B cell (primary cell): ENCODE measurements around the gene C1orf174. TPM values are rescaled to one million over a fixed set of nuclear protein-coding genes. Genes with fewer than 3 reads are reported as not detected.

ENCODE experiments used
- ATAC-seq: fragments of 200-7000 bp; cut with Tn5 transposase; one replicate; pipeline ENCODE4 v1.10.0; 2021; ENCODE audit warnings: low read depth, mild to moderate bottlenecking, moderate number of reproducible peaks, moderate library complexity
- CTCF ChIA-PET: fragments of 350-600 bp; sonication (Branson Sonifier 250); formaldehyde crosslinking; loops from one replicate; lab custom pipeline; 2021; ENCODE audit warnings: antibody characterized with exemption, inconsistent platforms; lab: Charles Lee
- POLR2A ChIA-PET: fragments of 350-600 bp; sonication (Branson Sonifier 250); formaldehyde crosslinking; loops from one replicate; lab custom pipeline; 2021; ENCODE audit warnings: antibody characterized with exemption; lab: Charles Lee
- DNase-seq: peaks from one replicate; pipeline ENCODE4 v3.0.0; 2013
- H2AFZ ChIP-seq: 2 replicates; pipeline ENCODE4 v1.6.1; 2012; ENCODE audit warnings: mild to moderate bottlenecking, low read depth, low read length; ENCODE audit not compliant: insufficient read depth, poor library complexity, severe bottlenecking
- H3K27ac ChIP-seq, 2 donors: 1 replicate in 1 of 2; 2 replicates in 1 of 2; pipeline ENCODE4 v1.5.1; 2012 to 2013; ENCODE audit warnings: low read length in 2 of 2, mild to moderate bottlenecking in 2 of 2, moderate library complexity in 1 of 2
- H3K27me3 ChIP-seq, 4 experiments: fragments of 200-600 bp in 1 of 4; sonication (generic) in 1 of 4; replicated peaks in 1 of 4; 1 replicate in 2 of 4; 2 replicates in 2 of 4; pipeline versions ENCODE4 v1.6.1 to v1.7.0; 2013 to 2016; ENCODE audit warnings: low read length in 3 of 4, mild to moderate bottlenecking in 2 of 4, mixed read lengths in 1 of 4, moderate library complexity in 1 of 4; ENCODE audit not compliant: insufficient read depth in 4 of 4, control insufficient read depth in 3 of 4; ENCODE audit errors: control extremely low read depth in 1 of 4
- H3K36me3 ChIP-seq, 2 experiments: replicated peaks in 1 of 2; 1 replicate in 1 of 2; 2 replicates in 1 of 2; pipeline versions ENCODE4 v1.6.1 to v1.7.1; 2013; ENCODE audit warnings: low read length in 1 of 2; ENCODE audit not compliant: insufficient read depth in 2 of 2, control insufficient read depth in 1 of 2; ENCODE audit errors: control extremely low read depth in 1 of 2, extremely low read depth in 1 of 2
- H3K4me1 ChIP-seq, 2 donors: fragments of 200-600 bp in 1 of 2; sonication (generic) in 1 of 2; 1 replicate in 1 of 2; 2 replicates in 1 of 2; pipeline versions ENCODE4 v1.5.1 to v1.6.1; 2013 to 2017; ENCODE audit warnings: low read length in 2 of 2; ENCODE audit not compliant: control insufficient read depth in 2 of 2, insufficient read depth in 2 of 2
- H3K4me2 ChIP-seq: replicated peaks from 2 replicates; pipeline ENCODE3; 2012; ENCODE audit warnings: mild to moderate bottlenecking, low read depth, low read length; ENCODE audit not compliant: poor library complexity, severe bottlenecking
- H3K4me3 ChIP-seq, 5 experiments: fragments of 200-600 bp in 1 of 5; sonication (generic) in 1 of 5; 1 replicate in 3 of 5; 2 replicates in 2 of 5; pipeline versions ENCODE4 v1.5.1 to v1.7.0; 2011 to 2016; ENCODE audit warnings: low read length in 4 of 5, mild to moderate bottlenecking in 4 of 5, low read depth in 2 of 5, control low read depth in 1 of 5, moderate library complexity in 1 of 5; ENCODE audit not compliant: insufficient read depth in 1 of 5; ENCODE audit errors: control extremely low read depth in 1 of 5, extremely low read depth in 1 of 5
- H3K79me2 ChIP-seq: fragments of 200-600 bp; sonication (generic); one replicate; pipeline ENCODE4 v1.6.0; 2016; ENCODE audit warnings: low read length; ENCODE audit not compliant: control insufficient read depth, insufficient read depth
- H3K9ac ChIP-seq: fragments of 200-600 bp; sonication (generic); 2 replicates; pipeline ENCODE4 v1.6.1; 2017; ENCODE audit warnings: mild to moderate bottlenecking, low read length, moderate library complexity
- H3K9me3 ChIP-seq, 3 donors: one replicate each; pipeline versions ENCODE4 v1.6.1 to v1.7.1; 2013; ENCODE audit warnings: low read length in 2 of 3; ENCODE audit not compliant: control insufficient read depth in 2 of 3, insufficient read depth in 1 of 3; ENCODE audit errors: control extremely low read depth in 1 of 3
- H4K20me1 ChIP-seq: 2 replicates; pipeline ENCODE4 v1.6.0; 2012; ENCODE audit warnings: mild to moderate bottlenecking, low read length; ENCODE audit not compliant: insufficient read depth, control insufficient read depth, poor library complexity, severe bottlenecking
- H3K27ac Mint-ChIP-seq: one replicate; pipeline ENCODE4 v1.8.0; 2021; ENCODE audit warnings: mixed read lengths
- H3K27me3 Mint-ChIP-seq: one replicate; pipeline ENCODE4 v1.8.0; 2021; ENCODE audit warnings: mixed read lengths
- H3K4me1 Mint-ChIP-seq: one replicate; pipeline ENCODE4 v1.8.0; 2021; ENCODE audit warnings: mixed read lengths
- H3K4me3 Mint-ChIP-seq: one replicate; pipeline ENCODE4 v1.8.0; 2021; ENCODE audit warnings: mixed read lengths
- H3K9me3 Mint-ChIP-seq: one replicate; pipeline ENCODE4 v1.8.0; 2022; ENCODE audit warnings: mixed read lengths; ENCODE audit not compliant: insufficient read depth
- EZH2 ChIP-seq: IDR thresholded peaks from 2 replicates; pipeline ENCODE4 v1.6.1; 2012; ENCODE audit warnings: borderline replicate concordance, low read depth, mild to moderate bottlenecking, moderate library complexity, low read length; ENCODE audit not compliant: insufficient read depth, poor library complexity, severe bottlenecking
- WGBS: methylation state at CpG from one replicate; pipeline ENCODE4 v1.1.5; 2013; ENCODE audit warnings: missing lambda C conversion rate; ENCODE audit not compliant: insufficient coverage; 5-methylcytosine and 5-hydroxymethylcytosine counted together
- intact Hi-C: fragments of 100-400 bp; cut with micrococcal nuclease; formaldehyde crosslinking; loops from one replicate; pipeline ENCODE4 v1.10.0; 2022
- polyA minus RNA-seq: library from RNA; depleted of rRNA, polyadenylated mRNA; stranded (reverse); fragments of >200 nt; gene quantifications from 2 replicates; pipeline ENCODE4 v1.2.3, GENCODE V29; 2012
- polyA plus RNA-seq: library from polyadenylated mRNA; depleted of rRNA; stranded (reverse); fragments of >200 nt; gene quantifications from 2 replicates; pipeline ENCODE4 v1.2.3, GENCODE V29; 2012
- total RNA-seq, 2 donors: library from RNA; stranded (reverse); fragments of 120-200 nt in 1 of 2; gene quantifications; 1 replicate in 1 of 2; 2 replicates in 1 of 2; pipeline versions ENCODE4 v1.2.3 to v1.2.4, GENCODE V29; 2013 to 2022
- TF ChIP-seq, protein P1 (sequence below): fragments of 200-600 bp; IDR thresholded peaks from one replicate; pipeline ENCODE4 v1.8.0; 2022; ENCODE audit warnings: antibody characterized with exemption, mild to moderate bottlenecking

The C1orf174 gene
- total RNA-seq (33.2 and 35.7 TPM in 2 replicates), polyA plus RNA-seq (41.5 and 49.8 TPM in 2 replicates), polyA minus RNA-seq (15.9 and 23.0 TPM in 2 replicates)
- total RNA-seq (2013), result 27.2 TPM

- peak within 1 kb of the TSS; percentile 84 to 95 for H3K27ac ChIP-seq
- peak within 1 kb of the TSS; percentile 78 for H3K9ac ChIP-seq
- peak within 1 kb of the TSS; percentile 59 to 98 (median 84) for H3K4me3 ChIP-seq
- peaks cover 0 to 18% (median 7%) of the 10 kb centered on the region in 3 donors for H3K9me3 ChIP-seq
- POLR2A ChIA-PET, result interaction anchor here (0.5 to 2.7 kb wide), 7 partner anchors 10 to 1374 kb away, joined by 3 to 14 read pairs (median 3); partner anchors contain the start of genes DFFB, LRRC47 and PANK4
- TF ChIP-seq EZH2, result no peak
- H3K36me3 ChIP-seq, result peaks cover 0 to 4% of the 10 kb centered on the region in 2 experiments
- ATAC-seq (peak; percentile 76), DNase-seq (peak; percentile 99)
- H3K4me2 ChIP-seq, result peak within 1 kb of the TSS; percentile 96
- H4K20me1 ChIP-seq, result no peaks in the 10 kb centered on the region
- Mint-ChIP-seq H3K27me3 (no peaks in the 10 kb centered on the region), H3K4me1 (peaks cover 28% of the 10 kb centered on the region), H3K9me3 (peaks cover 4% of the 10 kb centered on the region), H3K27ac (peak within 1 kb of the TSS; percentile 96), H3K4me3 (peak within 1 kb of the TSS; percentile 93)
- intact Hi-C loops, result loop anchor here (1.0 to 10.0 kb wide), 5 partner anchors 43 to 1673 kb away; partner anchors contain the start of genes CEP104, DFFB, LRRC47 and SKI
- CTCF ChIA-PET, result interaction anchor here (0.8 to 1.5 kb wide), 4 partner anchors 41 to 148 kb away, joined by 3 to 7 read pairs (median 4); partner anchors contain the start of genes CEP104 and DFFB
- peaks cover 43% of the 10 kb centered on the region for H3K79me2 ChIP-seq
- peak within 1 kb of the TSS; percentile 98 for H2AFZ ChIP-seq
- peaks cover 10 to 25% of the 10 kb centered on the region in 2 donors for H3K4me1 ChIP-seq
- no peaks in the 10 kb centered on the region for H3K27me3 ChIP-seq
- WGBS, result 1% methylated on average over 53 of the region's 58 CpGs
Measured at GRCh38 chr1:3900150-3900968, at the start of gene C1orf174. Gene C1orf174 (minus strand): TSS chr1:3900272. CDS start chr1:3900186, 86 bp downstream.

DNA sequence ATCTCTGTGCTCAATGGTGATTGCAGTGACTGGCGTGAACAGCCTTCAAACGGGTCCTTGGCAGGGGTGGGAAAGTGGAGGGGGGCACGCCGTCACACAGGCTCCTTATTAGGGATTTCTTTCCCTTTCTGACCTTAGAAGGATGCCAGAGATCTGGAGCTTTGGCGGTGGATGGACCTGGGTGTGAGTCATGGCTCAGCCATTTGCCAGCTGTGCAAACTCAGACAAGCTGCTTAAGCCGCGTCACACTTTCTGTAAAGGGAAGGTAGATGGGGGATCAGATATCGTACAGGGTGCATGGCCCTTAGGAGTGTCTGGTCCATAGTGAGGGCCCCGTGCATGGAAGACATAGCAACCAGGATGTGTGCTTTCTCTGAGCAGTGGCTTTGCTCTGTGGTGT, 48.3 kb upstream of the C1orf174 start:
- CTCF ChIA-PET, result no interaction called here
- intact Hi-C loops, result no loop called here
- H3K4me1 ChIP-seq, result no peaks in the 10 kb centered on the region
- Mint-ChIP-seq H3K27ac (no peak overlapping the region), H3K4me1 (no peaks in the 10 kb centered on the region), H3K4me3 (no peak overlapping the region), H3K9me3 (no peaks in the 10 kb centered on the region), H3K27me3 (peaks cover 25% of the 10 kb centered on the region)
- H3K9me3 ChIP-seq, result peaks cover 0 to 10% (median 2%) of the 10 kb centered on the region in 3 donors
- WGBS, result 87% methylated on average over 9 of the region's 9 CpGs
- H2AFZ ChIP-seq, result no peak overlapping the region
- H4K20me1 ChIP-seq, result no peaks in the 10 kb centered on the region
- H3K9ac ChIP-seq, result no peak overlapping the region
- H3K27me3 ChIP-seq, result peaks cover 0 to 7% (median 0%) of the 10 kb centered on the region in 4 experiments
- no peak for TF ChIP-seq EZH2
- TF ChIP-seq, protein P1, sequence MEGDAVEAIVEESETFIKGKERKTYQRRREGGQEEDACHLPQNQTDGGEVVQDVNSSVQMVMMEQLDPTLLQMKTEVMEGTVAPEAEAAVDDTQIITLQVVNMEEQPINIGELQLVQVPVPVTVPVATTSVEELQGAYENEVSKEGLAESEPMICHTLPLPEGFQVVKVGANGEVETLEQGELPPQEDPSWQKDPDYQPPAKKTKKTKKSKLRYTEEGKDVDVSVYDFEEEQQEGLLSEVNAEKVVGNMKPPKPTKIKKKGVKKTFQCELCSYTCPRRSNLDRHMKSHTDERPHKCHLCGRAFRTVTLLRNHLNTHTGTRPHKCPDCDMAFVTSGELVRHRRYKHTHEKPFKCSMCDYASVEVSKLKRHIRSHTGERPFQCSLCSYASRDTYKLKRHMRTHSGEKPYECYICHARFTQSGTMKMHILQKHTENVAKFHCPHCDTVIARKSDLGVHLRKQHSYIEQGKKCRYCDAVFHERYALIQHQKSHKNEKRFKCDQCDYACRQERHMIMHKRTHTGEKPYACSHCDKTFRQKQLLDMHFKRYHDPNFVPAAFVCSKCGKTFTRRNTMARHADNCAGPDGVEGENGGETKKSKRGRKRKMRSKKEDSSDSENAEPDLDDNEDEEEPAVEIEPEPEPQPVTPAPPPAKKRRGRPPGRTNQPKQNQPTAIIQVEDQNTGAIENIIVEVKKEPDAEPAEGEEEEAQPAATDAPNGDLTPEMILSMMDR, result no peak
- no peak for ATAC-seq
- no peaks in the 10 kb centered on the region for H3K79me2 ChIP-seq
- H3K4me2 ChIP-seq, result no peak overlapping the region
- H3K36me3 ChIP-seq, result no peaks in the 10 kb centered on the region
- H3K27ac ChIP-seq, result no peak overlapping the region
- DNase-seq, result no peak
- no peak overlapping the region for H3K4me3 ChIP-seq
- POLR2A ChIA-PET, result no interaction called here
